Endothelial cell of hepatic sinusoid (primary cell): Measurements from ENCODE around the gene CXCL9.
"Not testable (repeated sequence)": the region's sequence is repeated elsewhere in the genome, so short reads cannot be mapped to it uniquely, and the experiment has no call there.

Experiments
- in situ Hi-C: cut with HindIII; loops from 2 replicates; pipeline ENCODE4 v1.10.0; 2017; ENCODE audit warnings: low sequenced_read_pairs

CXCL9 gene

DNA sequence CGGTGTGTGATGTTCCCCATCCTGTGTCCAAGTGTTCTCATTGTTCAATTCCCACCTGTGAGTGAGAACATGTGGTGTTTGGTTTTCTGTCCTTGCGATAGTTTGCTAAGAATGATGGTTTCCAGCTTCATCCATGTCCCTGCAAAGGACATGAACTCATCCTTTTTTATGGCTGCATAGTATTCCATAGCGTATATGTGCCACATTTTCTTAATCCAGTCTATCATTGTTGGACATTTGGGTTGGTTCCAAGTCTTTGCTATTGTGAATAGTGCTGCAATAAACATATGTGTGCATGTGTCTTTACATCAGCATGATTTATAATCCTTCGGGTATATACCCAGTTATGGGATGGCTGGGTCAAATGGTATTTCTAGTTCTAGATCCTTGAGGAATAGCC lies 45.2 kb downstream of the CXCL9 start:
- in situ Hi-C loops, result not testable (repeated sequence)

DNA sequence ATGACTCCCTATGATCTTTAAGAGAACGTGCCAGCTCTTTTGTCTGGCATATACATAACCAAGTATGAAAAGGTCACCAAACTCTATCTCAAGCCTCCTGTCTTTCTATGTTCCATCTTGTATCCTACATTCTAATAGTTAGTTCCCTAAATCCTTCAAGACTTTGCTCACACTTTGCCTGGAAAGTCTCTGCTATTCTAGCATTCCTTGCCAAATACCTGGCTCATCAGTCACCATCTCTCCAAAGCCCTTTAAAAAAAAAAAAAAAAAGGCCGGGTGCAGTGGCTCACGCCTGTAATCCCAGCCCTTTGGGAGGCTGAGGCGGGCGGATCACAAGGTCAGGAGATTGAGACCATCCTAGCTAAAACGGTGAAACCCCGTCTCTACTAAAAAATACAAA lies 48.8 kb downstream of the CXCL9 start:
- in situ Hi-C loops, result not testable (repeated sequence)

DNA sequence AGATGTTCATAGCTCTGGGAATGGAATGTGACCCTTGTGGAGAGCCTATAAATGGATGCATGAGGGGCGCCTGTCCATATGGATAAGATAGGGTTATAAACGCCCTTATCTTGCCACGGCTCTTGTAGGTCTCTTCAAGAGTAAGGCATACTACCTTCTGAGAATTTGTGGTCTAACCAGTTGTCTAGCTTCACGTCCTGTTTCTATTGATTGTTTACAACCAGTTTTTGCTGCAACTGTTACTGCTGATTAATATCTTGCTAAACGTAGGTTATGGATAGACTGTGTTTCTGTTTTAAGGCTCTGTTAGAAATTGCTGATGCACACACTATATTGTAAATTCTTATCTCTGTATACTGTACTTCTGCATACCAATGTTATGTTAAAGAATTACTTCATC lies 52.5 kb downstream of the CXCL9 start:
- in situ Hi-C loops, result not testable (repeated sequence)

- in situ Hi-C loops, result no loop called here
Measured at GRCh38 chr4:75953509-75953908, 53.8 kb downstream of the CXCL9 start.
